SK-N-SH (cell line): ENCODE measurements around the gene TMEM63C. TPM values are rescaled to one million over a fixed set of nuclear protein-coding genes. Genes with fewer than 3 reads are reported as not detected.

Experiments used
- CTCF ChIA-PET: fragments of 300-600, 350-600 bp; formaldehyde crosslinking; extraction: SDS; loops from one replicate; lab custom pipeline; 2021; lab: Yijun Ruan, JAX
- POLR2A ChIA-PET: fragments of 350-600 bp; sonication (Branson Sonifier 250); formaldehyde crosslinking; extraction: SDS; loops from one replicate; lab custom pipeline; 2020; ENCODE audit warnings: antibody characterized with exemption, inconsistent platforms; lab: Yijun Ruan, JAX
- DNase-seq: peaks from one replicate; pipeline ENCODE4 v3.0.0; 2012
- H2AFZ ChIP-seq: fragments of 200-600 bp; sonication (generic); 2 replicates; pipeline ENCODE4 v1.8.1; 2016; ENCODE audit warnings: antibody characterized with exemption, mild to moderate bottlenecking, low read depth
- H3F3A ChIP-seq: fragments of 200-600 bp; sonication (generic); replicated peaks from 2 replicates; pipeline ENCODE3; 2016; ENCODE audit warnings: antibody characterized with exemption, mild to moderate bottlenecking; ENCODE audit not compliant: insufficient read depth
- H3K27ac ChIP-seq, 2 experiments: fragments of 200-500 bp in 1 of 2; fragments of 200-600 bp in 1 of 2; sonication (Bioruptor generic) in 1 of 2; sonication (generic), shearing (Covaris generic) in 1 of 2; 2 replicates each; pipeline versions ENCODE4 v1.5.1 to v1.6.1; 2014 to 2016; ENCODE audit warnings: low read depth in 2 of 2, inconsistent platforms in 1 of 2, low read length in 1 of 2, mild to moderate bottlenecking in 1 of 2, mixed read lengths in 1 of 2
- H3K27me3 ChIP-seq: fragments of 200-600 bp; sonication (generic), shearing (Covaris generic); 2 replicates; pipeline ENCODE4 v1.6.1; 2016; ENCODE audit warnings: mixed run types; ENCODE audit not compliant: insufficient read depth
- H3K36me3 ChIP-seq, 2 experiments: fragments of 200-500 bp in 1 of 2; fragments of 200-600 bp in 1 of 2; sonication (Bioruptor generic) in 1 of 2; sonication (generic) in 1 of 2; replicated peaks in 1 of 2; 2 replicates each; pipeline versions ENCODE3 to v1.5.1; 2014 to 2016; ENCODE audit warnings: low read length in 1 of 2, mild to moderate bottlenecking in 1 of 2; ENCODE audit not compliant: insufficient read depth in 2 of 2, control insufficient read depth in 1 of 2
- H3K4me1 ChIP-seq, 2 experiments: fragments of 200-500 bp in 1 of 2; fragments of 200-600 bp in 1 of 2; sonication (Bioruptor generic) in 1 of 2; sonication (generic), shearing (Covaris generic) in 1 of 2; 2 replicates each; pipeline versions ENCODE4 v1.5.1 to v1.6.1; 2014 to 2016; ENCODE audit warnings: low read depth in 1 of 2, low read length in 1 of 2, mixed run types in 1 of 2; ENCODE audit not compliant: insufficient read depth in 2 of 2, control insufficient read depth in 1 of 2
- H3K4me2 ChIP-seq: fragments of 200-600 bp; sonication (generic), shearing (Covaris generic); 2 replicates; pipeline ENCODE4 v1.6.1; 2017; ENCODE audit warnings: mixed run types
- H3K4me3 ChIP-seq, 2 experiments: fragments of 200-500 bp in 1 of 2; fragments of 200-600 bp in 1 of 2; sonication (Bioruptor generic) in 1 of 2; sonication (generic), shearing (Covaris generic) in 1 of 2; 2 replicates each; pipeline versions ENCODE4 v1.5.1 to v1.8.1; 2014 to 2016; ENCODE audit warnings: low read depth in 2 of 2, inconsistent platforms in 1 of 2, low read length in 1 of 2, mild to moderate bottlenecking in 1 of 2, mixed read lengths in 1 of 2, moderate library complexity in 1 of 2
- H3K79me2 ChIP-seq: fragments of 200-600 bp; sonication (generic); 2 replicates; pipeline ENCODE4 v1.8.1; 2017; ENCODE audit warnings: mild to moderate bottlenecking; ENCODE audit not compliant: insufficient read depth
- H3K9ac ChIP-seq: fragments of 200-600 bp; sonication (generic); 2 replicates; pipeline ENCODE4 v1.6.1; 2017; ENCODE audit warnings: mixed run types
- H3K9me2 ChIP-seq: fragments of 200-600 bp; sonication (generic); 2 replicates; pipeline ENCODE4 v1.6.1; 2017; ENCODE audit warnings: mixed run types
- H3K9me3 ChIP-seq: fragments of 200-600 bp; sonication (generic); 2 replicates; pipeline ENCODE4 v1.6.1; 2017; ENCODE audit warnings: mixed run types, mild to moderate bottlenecking, moderate library complexity
- H4K20me1 ChIP-seq: fragments of 200-600 bp; sonication (generic); 2 replicates; pipeline ENCODE4 v1.6.1; 2017; ENCODE audit warnings: mild to moderate bottlenecking, mixed run types; ENCODE audit not compliant: insufficient read depth
- EP300 ChIP-seq, 2 experiments: IDR thresholded peaks; 2 replicates each; pipeline versions ENCODE4 v1.4.0 to v1.6.1; 2012; ENCODE audit warnings: borderline replicate concordance in 1 of 2, low read depth in 1 of 2, low read length in 1 of 2
- EZH2phosphoT487 ChIP-seq: fragments of 200-600 bp; sonication (generic); IDR thresholded peaks from 2 replicates; pipeline ENCODE4 v1.6.1; 2017; ENCODE audit warnings: low read depth, mixed run types, mild to moderate bottlenecking, antibody characterized with exemption, moderate library complexity, borderline replicate concordance
- GATA2 ChIP-seq: sonication (generic); formaldehyde crosslinking; IDR thresholded peaks from 2 replicates; pipeline ENCODE4 v1.5.0; 2020; ENCODE audit warnings: mild to moderate bottlenecking, missing genetic modification reagents
- NFIC ChIP-seq: IDR thresholded peaks from 2 replicates; pipeline ENCODE4 v1.4.0; 2012; ENCODE audit warnings: borderline replicate concordance
- USF1 ChIP-seq: IDR thresholded peaks from 2 replicates; pipeline ENCODE4 v1.4.0; 2012; ENCODE audit warnings: low read depth, borderline replicate concordance
- WGBS: methylation state at CpG from one replicate; pipeline ENCODE4 v1.1.6; 2017; ENCODE audit warnings: low lambda C conversion rate; 5-methylcytosine and 5-hydroxymethylcytosine counted together
- polyA plus RNA-seq, 3 experiments: library from polyadenylated mRNA; depleted of rRNA; stranded (reverse); fragments of >200 nt; gene quantifications; 2 replicates each; pipeline ENCODE4 v1.2.3, GENCODE V29; 2012
- TF ChIP-seq, protein P1 (sequence below): fragments of 150-350 bp; IDR thresholded peaks from 2 replicates; pipeline ENCODE4 v1.6.1; 2017; ENCODE audit warnings: antibody characterized with exemption, low read length, low read depth, borderline replicate concordance
- TF ChIP-seq, protein P2 (sequence below): IDR thresholded peaks from 2 replicates; pipeline ENCODE4; 2012
- TF ChIP-seq, protein P3 (sequence below): IDR thresholded peaks from 2 replicates; pipeline ENCODE4 v1.6.1; 2012; ENCODE audit warnings: mild to moderate bottlenecking, low read depth, low read length, moderate library complexity

Gene TMEM63C
- polyA plus RNA-seq, 1 of the 3 experiments (the other 2 are of a cell fraction): 0.25 TPM

- Histone ChIP-seq H3K27me3 (no peaks in the 10 kb centered on the region; the same call in 1 of the 2 replicates), H4K20me1 (no peaks in the 10 kb centered on the region), H3K27ac (peak overlapping the region in 1 of 2 experiments; percentile 70; a peak in 2 of 4 replicates), H3K4me1 (peaks cover 0 to 25% of the 10 kb centered on the region in 2 experiments; a peak in 1 of 4 replicates), H3K4me3 (no peak overlapping the region), H3K79me2 (no peaks in the 10 kb centered on the region), H3K9ac (no peak overlapping the region), H3K4me2 (no peak overlapping the region), H3K36me3 (no peaks in the 10 kb centered on the region), H3F3A (no peaks in the 10 kb centered on the region), H3K9me2 (no peaks in the 10 kb centered on the region), H2AFZ (no peak overlapping the region), H3K9me3 (no peaks in the 10 kb centered on the region)
- CTCF ChIA-PET: interaction anchor here (0.6 to 11.9 kb wide), 11 partner anchors 8 to 331 kb away, joined by 3 to 153 read pairs (median 3); no protein-coding TSS in a partner anchor
- POLR2A ChIA-PET: interaction anchor here (0.8 kb wide), 1 partner anchor 23 kb away, joined by 3 read pairs; the partner anchor contains the start of gene TMEM63C
- peak; percentile 70 for DNase-seq
- WGBS: 19% methylated on average over 5 of the region's 5 CpGs
- TF ChIP-seq NFIC: no peak
- TF ChIP-seq, protein P1, sequence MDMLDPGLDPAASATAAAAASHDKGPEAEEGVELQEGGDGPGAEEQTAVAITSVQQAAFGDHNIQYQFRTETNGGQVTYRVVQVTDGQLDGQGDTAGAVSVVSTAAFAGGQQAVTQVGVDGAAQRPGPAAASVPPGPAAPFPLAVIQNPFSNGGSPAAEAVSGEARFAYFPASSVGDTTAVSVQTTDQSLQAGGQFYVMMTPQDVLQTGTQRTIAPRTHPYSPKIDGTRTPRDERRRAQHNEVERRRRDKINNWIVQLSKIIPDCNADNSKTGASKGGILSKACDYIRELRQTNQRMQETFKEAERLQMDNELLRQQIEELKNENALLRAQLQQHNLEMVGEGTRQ: no peak
- no peak for TF ChIP-seq USF1
- TF ChIP-seq, protein P2, sequence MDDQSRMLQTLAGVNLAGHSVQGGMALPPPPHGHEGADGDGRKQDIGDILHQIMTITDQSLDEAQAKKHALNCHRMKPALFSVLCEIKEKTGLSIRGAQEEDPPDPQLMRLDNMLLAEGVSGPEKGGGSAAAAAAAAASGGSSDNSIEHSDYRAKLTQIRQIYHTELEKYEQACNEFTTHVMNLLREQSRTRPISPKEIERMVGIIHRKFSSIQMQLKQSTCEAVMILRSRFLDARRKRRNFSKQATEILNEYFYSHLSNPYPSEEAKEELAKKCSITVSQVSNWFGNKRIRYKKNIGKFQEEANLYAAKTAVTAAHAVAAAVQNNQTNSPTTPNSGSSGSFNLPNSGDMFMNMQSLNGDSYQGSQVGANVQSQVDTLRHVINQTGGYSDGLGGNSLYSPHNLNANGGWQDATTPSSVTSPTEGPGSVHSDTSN: no peak
- no peak for TF ChIP-seq EZH2phosphoT487
- peak; percentile 73 for TF ChIP-seq GATA2 (CRISPR knock-in tag)
- TF ChIP-seq EP300 (IDR thresholded peaks at IDR 0.05; ENCODE audit: borderline replicate concordance in 1 of 2, low read depth in 1 of 2, low read length in 1 of 2): 0 out of 4 replicates have a peak, but pooled peaks of 1 of the 2 experiments have one; percentile 7
These were observed 22.2 kb downstream of the TMEM63C start for GRCh38 chr14:77203611-77204458.

- Histone ChIP-seq H3K79me2 (no peaks in the 10 kb centered on the region), H3K27ac (peak overlapping the region in 1 of 2 experiments; percentile 70; a peak in 2 of 4 replicates), H3K4me2 (no peak overlapping the region), H3K36me3 (no peaks in the 10 kb centered on the region), H4K20me1 (no peaks in the 10 kb centered on the region), H3F3A (no peaks in the 10 kb centered on the region), H3K9me3 (no peaks in the 10 kb centered on the region), H3K4me1 (peaks cover 0 to 25% of the 10 kb centered on the region in 2 experiments; a peak in 1 of 4 replicates), H3K27me3 (no peaks in the 10 kb centered on the region; the same call in 1 of the 2 replicates), H3K9ac (no peak overlapping the region), H2AFZ (no peak overlapping the region), H3K9me2 (no peaks in the 10 kb centered on the region), H3K4me3 (no peak overlapping the region)
- TF ChIP-seq, protein P3, sequence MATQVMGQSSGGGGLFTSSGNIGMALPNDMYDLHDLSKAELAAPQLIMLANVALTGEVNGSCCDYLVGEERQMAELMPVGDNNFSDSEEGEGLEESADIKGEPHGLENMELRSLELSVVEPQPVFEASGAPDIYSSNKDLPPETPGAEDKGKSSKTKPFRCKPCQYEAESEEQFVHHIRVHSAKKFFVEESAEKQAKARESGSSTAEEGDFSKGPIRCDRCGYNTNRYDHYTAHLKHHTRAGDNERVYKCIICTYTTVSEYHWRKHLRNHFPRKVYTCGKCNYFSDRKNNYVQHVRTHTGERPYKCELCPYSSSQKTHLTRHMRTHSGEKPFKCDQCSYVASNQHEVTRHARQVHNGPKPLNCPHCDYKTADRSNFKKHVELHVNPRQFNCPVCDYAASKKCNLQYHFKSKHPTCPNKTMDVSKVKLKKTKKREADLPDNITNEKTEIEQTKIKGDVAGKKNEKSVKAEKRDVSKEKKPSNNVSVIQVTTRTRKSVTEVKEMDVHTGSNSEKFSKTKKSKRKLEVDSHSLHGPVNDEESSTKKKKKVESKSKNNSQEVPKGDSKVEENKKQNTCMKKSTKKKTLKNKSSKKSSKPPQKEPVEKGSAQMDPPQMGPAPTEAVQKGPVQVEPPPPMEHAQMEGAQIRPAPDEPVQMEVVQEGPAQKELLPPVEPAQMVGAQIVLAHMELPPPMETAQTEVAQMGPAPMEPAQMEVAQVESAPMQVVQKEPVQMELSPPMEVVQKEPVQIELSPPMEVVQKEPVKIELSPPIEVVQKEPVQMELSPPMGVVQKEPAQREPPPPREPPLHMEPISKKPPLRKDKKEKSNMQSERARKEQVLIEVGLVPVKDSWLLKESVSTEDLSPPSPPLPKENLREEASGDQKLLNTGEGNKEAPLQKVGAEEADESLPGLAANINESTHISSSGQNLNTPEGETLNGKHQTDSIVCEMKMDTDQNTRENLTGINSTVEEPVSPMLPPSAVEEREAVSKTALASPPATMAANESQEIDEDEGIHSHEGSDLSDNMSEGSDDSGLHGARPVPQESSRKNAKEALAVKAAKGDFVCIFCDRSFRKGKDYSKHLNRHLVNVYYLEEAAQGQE: no peak
- TF ChIP-seq EP300 (IDR thresholded peaks at IDR 0.05; ENCODE audit: borderline replicate concordance in 1 of 2, low read depth in 1 of 2, low read length in 1 of 2): 0 out of 4 replicates have a peak, but pooled peaks of 1 of the 2 experiments have one; percentile 0
- DNase-seq: no peak
- ChIA-PET POLR2A (interaction anchor here (0.8 kb wide), 1 partner anchor 23 kb away, joined by 3 read pairs; the partner anchor contains the start of gene TMEM63C), CTCF (interaction anchor here (0.6 to 11.9 kb wide), 10 partner anchors 9 to 332 kb away, joined by 3 to 153 read pairs (median 4); no protein-coding TSS in a partner anchor)
- WGBS: 67% methylated on average over 6 of the region's 6 CpGs
These were observed 22.8 kb downstream of the TMEM63C start for GRCh38 chr14:77204459-77204771.
